Measurements from ENCODE around the gene NTPCR.
A peak's percentile ranks its signal among the peaks of the same experiment; 100 is the strongest.
"Not testable (repeated sequence)": the region's sequence is repeated elsewhere in the genome, so short reads cannot be mapped to it uniquely, and the experiment has no call there.

Gene NTPCR

GRCh38 chr1:232950197-232951176, at the start of gene NTPCR:
TSS of gene NTPCR (plus strand) at chr1:232950611. CDS start at chr1:232950711, 100 bp downstream.
- DNase-seq: peak; percentile 68

GRCh38 chr1:232900818-232901217, 49.6 kb upstream of the NTPCR start:
- no peak for DNase-seq

- no peak for DNase-seq
These were observed 49.2 kb upstream of the NTPCR start for GRCh38 chr1:232901255-232901654.

GRCh38 chr1:232902774-232903350, 47.5 kb upstream of the NTPCR start:
- no peak for DNase-seq

GRCh38 chr1:232904131-232904530, 46.3 kb upstream of the NTPCR start:
- no peak for DNase-seq

GRCh38 chr1:232904566-232904965, 45.8 kb upstream of the NTPCR start:
- DNase-seq: no peak

GRCh38 chr1:232905331-232906034, 44.9 kb upstream of the NTPCR start:
- no peak for DNase-seq

- no peak for DNase-seq
These were observed 44.0 kb upstream of the NTPCR start for GRCh38 chr1:232906441-232906840.

- no peak for DNase-seq
These were observed 41.6 kb upstream of the NTPCR start for GRCh38 chr1:232908831-232909230.

- DNase-seq: no peak
These were observed 40.7 kb upstream of the NTPCR start for GRCh38 chr1:232909752-232910151.

- no peak for DNase-seq
These were observed 39.3 kb upstream of the NTPCR start for GRCh38 chr1:232911027-232911599.

- DNase-seq: no peak
These were observed 37.4 kb upstream of the NTPCR start for GRCh38 chr1:232912845-232913580.

- not testable (repeated sequence) for DNase-seq
These were observed 36.1 kb upstream of the NTPCR start for GRCh38 chr1:232914271-232914670.

GRCh38 chr1:232915212-232915611, 35.2 kb upstream of the NTPCR start:
- no peak for DNase-seq

- no peak for DNase-seq
These were observed 33.4 kb upstream of the NTPCR start for GRCh38 chr1:232917053-232917452.

GRCh38 chr1:232921381-232921780, 29.0 kb upstream of the NTPCR start:
- no peak for DNase-seq

GRCh38 chr1:232922485-232922884, 27.9 kb upstream of the NTPCR start:
- DNase-seq: no peak

- DNase-seq: no peak
These were observed 26.5 kb upstream of the NTPCR start for GRCh38 chr1:232923739-232924386.

- no peak for DNase-seq
These were observed 25.5 kb upstream of the NTPCR start for GRCh38 chr1:232924874-232925273.

GRCh38 chr1:232925421-232926220, 24.8 kb upstream of the NTPCR start:
- no peak for DNase-seq

- not testable (repeated sequence) for DNase-seq
These were observed 23.2 kb upstream of the NTPCR start for GRCh38 chr1:232927166-232927565.

All from cortex of kidney (tissue), 1 donor.